CD4-positive, alpha-beta memory T cell (primary cell): ENCODE data around the gene CCNH. TPM values are rescaled to one million over a fixed set of nuclear protein-coding genes. Genes with fewer than 3 reads are reported as not detected.
A peak's percentile ranks its signal among the peaks of the same experiment; 100 is the strongest.

Experiments
- CTCF ChIA-PET: fragments of 350-600 bp; sonication (Branson Sonifier 250); formaldehyde crosslinking; loops from one replicate; lab custom pipeline; 2021; ENCODE audit warnings: inconsistent platforms; ENCODE audit not compliant: partially characterized antibody; lab: Charles Lee
- POLR2A ChIA-PET: fragments of 350-600 bp; sonication (Branson Sonifier 250); formaldehyde crosslinking; loops from one replicate; lab custom pipeline; 2021; ENCODE audit not compliant: partially characterized antibody; lab: Charles Lee
- DNase-seq, 5 donors: peaks; one replicate each; pipeline versions ENCODE4 v3.0.0 to v3.0.0-alpha.2; 2020 to 2022; ENCODE audit warnings: mixed read lengths in 1 of 5
- H3K27ac ChIP-seq: one replicate; pipeline ENCODE4 v1.7.0; 2013; ENCODE audit warnings: low read depth, low read length
- H3K27me3 ChIP-seq: 2 replicates; pipeline ENCODE4 v1.7.0; 2013; ENCODE audit warnings: mild to moderate bottlenecking, low read length, moderate library complexity; ENCODE audit not compliant: insufficient read depth
- H3K36me3 ChIP-seq: 2 replicates; pipeline ENCODE4 v1.7.0; 2013; ENCODE audit warnings: mild to moderate bottlenecking, low read length, moderate library complexity; ENCODE audit not compliant: insufficient read depth
- H3K4me1 ChIP-seq: 2 replicates; pipeline ENCODE4 v1.7.0; 2013; ENCODE audit warnings: mild to moderate bottlenecking, low read length, moderate library complexity; ENCODE audit not compliant: insufficient read depth
- H3K4me3 ChIP-seq, 2 donors: one replicate each; pipeline ENCODE4 v1.7.0; 2013; ENCODE audit warnings: low read length in 2 of 2, mild to moderate bottlenecking in 1 of 2
- H3K9me3 ChIP-seq, 2 donors: one replicate each; pipeline ENCODE4 v1.7.0; 2013; ENCODE audit warnings: low read length in 2 of 2, control low read depth in 1 of 2; ENCODE audit not compliant: control insufficient read depth in 1 of 2
- H3K27ac Mint-ChIP-seq, 7 donors: one replicate each; pipeline ENCODE4 v1.8.0; 2020 to 2021; ENCODE audit warnings: mixed read lengths in 7 of 7, mild to moderate bottlenecking in 6 of 7, inconsistent platforms in 3 of 7, moderate library complexity in 3 of 7
- H3K27me3 Mint-ChIP-seq, 2 donors: one replicate each; pipeline ENCODE4 v1.8.0; 2020 to 2021; ENCODE audit warnings: mixed read lengths in 2 of 2
- H3K36me3 Mint-ChIP-seq, 2 donors: one replicate each; pipeline ENCODE4 v1.8.0; 2020 to 2021; ENCODE audit warnings: mixed read lengths in 2 of 2, inconsistent platforms in 1 of 2, mild to moderate bottlenecking in 1 of 2
- H3K4me1 Mint-ChIP-seq, 4 donors: one replicate each; pipeline ENCODE4 v1.8.0; 2020 to 2021; ENCODE audit warnings: mixed read lengths in 4 of 4, mild to moderate bottlenecking in 1 of 4
- H3K4me3 Mint-ChIP-seq, 8 donors: one replicate each; pipeline ENCODE4 v1.8.0; 2020 to 2021; ENCODE audit warnings: mixed read lengths in 8 of 8, mild to moderate bottlenecking in 7 of 8, moderate library complexity in 6 of 8, inconsistent platforms in 3 of 8
- H3K9me3 Mint-ChIP-seq, 8 donors: one replicate each; pipeline ENCODE4 v1.8.0; 2020 to 2021; ENCODE audit warnings: mixed read lengths in 8 of 8, mild to moderate bottlenecking in 5 of 8, inconsistent platforms in 3 of 8, moderate library complexity in 1 of 8
- intact Hi-C: fragments of 100-400 bp; cut with micrococcal nuclease; formaldehyde crosslinking; loops from one replicate; pipeline ENCODE4 v1.15.1; 2023
- polyA plus RNA-seq, 2 donors: library from polyadenylated mRNA; unstranded; fragments of 300-500 nt; fragmentation: Illumina TruSeq; gene quantifications; one replicate each; pipeline ENCODE4 v1.2.3, GENCODE V29; 2021
- total RNA-seq, 2 experiments: library from RNA; stranded (reverse); gene quantifications; one replicate each; pipeline ENCODE4 v1.2.3, GENCODE V29; 2021

CCNH gene
- total and polyA plus RNA-seq, 4 experiments from 2014 or later, result 54.1 to 98.6 (median 76.1) TPM

DNA sequence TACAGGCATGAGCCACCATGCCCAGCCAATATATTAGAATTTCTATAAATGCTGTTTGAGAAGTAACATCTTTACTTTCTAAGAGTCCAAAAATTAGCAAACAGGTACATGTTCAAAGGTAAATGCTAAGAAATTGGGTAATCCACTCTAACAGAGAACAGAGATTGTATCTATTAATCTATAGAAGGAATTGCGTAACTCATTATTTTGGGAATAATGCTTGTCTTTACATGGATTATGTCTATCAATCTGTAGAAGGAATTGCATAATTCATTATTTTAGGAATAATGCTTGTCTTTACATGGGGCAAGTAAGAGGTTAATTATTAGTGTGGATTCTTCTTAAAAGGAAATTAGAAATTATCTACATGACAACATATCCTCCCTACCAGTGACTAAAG, 30.5 kb downstream of the CCNH start:
- Mint-ChIP-seq H3K9me3 (no peaks in the 10 kb centered on the region), H3K36me3 (peaks cover 28 to 64% of the 10 kb centered on the region in 2 donors), H3K27ac (peak overlapping the region in 1 of 7 donors; percentile 35), H3K4me1 (peaks cover 4 to 18% (median 11%) of the 10 kb centered on the region in 4 donors), H3K27me3 (no peaks in the 10 kb centered on the region), H3K4me3 (no peak overlapping the region)
- H3K27me3 ChIP-seq, result no peaks in the 10 kb centered on the region
- no peak overlapping the region for H3K27ac ChIP-seq
- DNase-seq, result no peak
- ChIA-PET POLR2A (no interaction called here), CTCF (no interaction called here)
- intact Hi-C loops, result no loop called here
- H3K9me3 ChIP-seq, result no peaks in the 10 kb centered on the region
- H3K4me1 ChIP-seq, result no peaks in the 10 kb centered on the region
- no peak overlapping the region for H3K4me3 ChIP-seq
- H3K36me3 ChIP-seq, result peaks cover 33% of the 10 kb centered on the region

DNA sequence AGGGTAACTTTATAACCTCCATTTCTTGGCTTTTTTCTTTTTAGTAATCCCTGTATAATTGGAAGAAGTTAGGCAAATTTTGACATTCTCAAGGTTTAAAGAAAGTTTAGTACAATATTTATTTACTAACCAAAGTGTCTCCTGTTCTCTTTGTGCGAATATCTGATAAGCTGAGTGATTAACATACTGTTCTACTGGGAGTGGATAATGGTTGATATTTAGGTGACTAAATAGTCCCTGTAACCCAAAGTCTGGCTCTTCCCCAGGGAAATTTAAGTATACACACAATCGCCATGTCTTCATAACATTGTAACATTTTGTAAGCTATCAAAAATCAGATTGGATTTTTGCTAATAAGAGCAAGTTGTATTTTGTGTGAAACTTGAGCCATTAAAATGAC, 40.0 kb downstream of the CCNH start:
- Mint-ChIP-seq H3K4me3 (no peak overlapping the region), H3K36me3 (peaks cover 22 to 71% of the 10 kb centered on the region in 2 donors), H3K27me3 (no peaks in the 10 kb centered on the region), H3K9me3 (no peaks in the 10 kb centered on the region), H3K4me1 (peaks cover 0 to 15% (median 2%) of the 10 kb centered on the region in 4 donors), H3K27ac (no peak overlapping the region)
- DNase-seq, result no peak
- H3K27me3 ChIP-seq, result no peaks in the 10 kb centered on the region
- H3K36me3 ChIP-seq, result peaks cover 28% of the 10 kb centered on the region
- H3K4me3 ChIP-seq, result no peak overlapping the region
- no peak overlapping the region for H3K27ac ChIP-seq
- no peaks in the 10 kb centered on the region for H3K9me3 ChIP-seq
- ChIA-PET POLR2A (no interaction called here), CTCF (interaction anchor here (1.3 kb wide), 2 partner anchors 28 to 302 kb away, joined by 3 read pairs; no protein-coding TSS in a partner anchor)
- no peaks in the 10 kb centered on the region for H3K4me1 ChIP-seq
- intact Hi-C loops, result no loop called here

DNA sequence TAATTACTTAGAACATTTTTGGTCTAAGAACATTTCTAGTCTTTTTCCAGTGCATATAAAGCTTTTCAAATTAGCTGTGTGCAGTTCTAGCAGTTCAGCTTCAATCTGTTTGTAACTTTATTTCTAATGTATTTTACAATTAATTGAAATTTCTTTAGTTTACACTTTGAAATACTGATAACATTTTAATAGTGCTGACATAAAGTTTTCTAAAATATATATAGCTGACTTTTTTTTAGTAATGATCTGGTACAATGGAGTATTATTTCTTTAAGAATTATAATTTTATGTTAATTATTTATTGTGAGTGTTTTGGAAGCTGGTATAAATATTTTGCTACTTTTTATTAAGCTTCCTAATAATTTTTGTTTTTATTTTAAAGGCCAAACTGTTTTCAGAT, 43.3 kb downstream of the CCNH start:
- POLR2A ChIA-PET, result no interaction called here
- H3K4me1 ChIP-seq, result no peaks in the 10 kb centered on the region

DNA sequence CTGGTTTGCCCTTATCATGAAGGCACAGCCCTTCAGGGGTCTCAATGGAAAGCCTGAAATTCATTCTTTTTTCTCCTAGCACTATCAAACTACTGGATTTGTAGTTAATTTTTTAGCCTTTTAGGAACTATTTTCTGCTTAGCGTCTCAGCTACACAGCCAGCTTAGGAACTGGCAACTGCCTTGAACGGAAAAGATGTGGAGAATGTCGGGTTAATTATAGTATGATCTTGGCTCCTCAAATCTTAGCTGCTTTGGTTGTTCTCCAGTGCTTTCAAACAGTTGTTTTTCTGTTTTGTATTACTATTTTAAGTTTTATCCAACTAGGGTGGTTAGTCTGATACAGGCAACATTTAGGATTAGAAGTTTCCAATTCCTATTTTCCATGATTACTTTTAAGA, 44.1 kb downstream of the CCNH start:
- Histone ChIP-seq H3K4me3 (no peak overlapping the region), H3K36me3 (peaks cover 13% of the 10 kb centered on the region), H3K4me1 (no peaks in the 10 kb centered on the region), H3K27me3 (no peaks in the 10 kb centered on the region), H3K27ac (no peak overlapping the region), H3K9me3 (no peaks in the 10 kb centered on the region)
- H3K4me1 Mint-ChIP-seq, result peaks cover 4 to 21% (median 11%) of the 10 kb centered on the region in 4 donors
- no peaks in the 10 kb centered on the region for H3K27me3 Mint-ChIP-seq
- ChIA-PET POLR2A (no interaction called here), CTCF (interaction anchor here (0.6 kb wide), 1 partner anchor 452 kb away, joined by 3 read pairs; no protein-coding TSS in a partner anchor)
- no peaks in the 10 kb centered on the region for H3K9me3 Mint-ChIP-seq
- no peak overlapping the region for H3K4me3 Mint-ChIP-seq
- intact Hi-C loops, result no loop called here
- no peak for DNase-seq
- H3K36me3 Mint-ChIP-seq, result peaks cover 25 to 60% of the 10 kb centered on the region in 2 donors
- H3K27ac Mint-ChIP-seq, result peak overlapping the region in 3 of 7 donors; percentile 74 to 81 (median 75)

More for the DNA sequence above, 43.3 kb downstream of the CCNH start:
- H3K4me3 Mint-ChIP-seq, result no peak overlapping the region
- H3K4me3 ChIP-seq, result no peak overlapping the region
- peaks cover 4 to 20% (median 10%) of the 10 kb centered on the region in 4 donors for H3K4me1 Mint-ChIP-seq
- H3K27ac Mint-ChIP-seq, result no peak overlapping the region
- H3K36me3 Mint-ChIP-seq, result peaks cover 24 to 62% of the 10 kb centered on the region in 2 donors
- H3K9me3 Mint-ChIP-seq, result no peaks in the 10 kb centered on the region
- H3K27me3 ChIP-seq, result no peaks in the 10 kb centered on the region
- intact Hi-C loops, result loop anchor here (1.0 kb wide), 1 partner anchor 9 kb away; no protein-coding TSS in a partner anchor
- H3K9me3 ChIP-seq, result no peaks in the 10 kb centered on the region
- DNase-seq, result no peak
- CTCF ChIA-PET, result no interaction called here
- peaks cover 13% of the 10 kb centered on the region for H3K36me3 ChIP-seq
- H3K27ac ChIP-seq, result no peak overlapping the region
- H3K27me3 Mint-ChIP-seq, result no peaks in the 10 kb centered on the region

DNA sequence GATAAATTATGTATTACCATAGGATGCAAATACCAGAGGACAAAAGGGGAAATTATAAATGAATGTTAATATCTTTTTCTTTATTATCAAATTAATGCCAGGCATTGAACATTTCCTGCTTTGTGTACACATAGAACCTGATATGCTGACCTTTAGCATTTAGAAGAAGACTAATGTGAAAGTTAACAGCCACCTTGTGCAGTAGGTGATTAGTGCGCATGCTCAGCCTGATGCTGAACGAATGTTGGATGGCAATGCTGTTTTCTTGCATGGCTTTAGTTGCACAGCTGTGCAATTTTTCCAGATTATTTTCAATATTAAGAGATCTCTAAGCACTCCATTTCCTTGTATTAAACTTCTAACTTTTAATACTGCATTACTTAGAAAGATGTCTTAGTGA, 45.5 kb downstream of the CCNH start:
- Histone ChIP-seq H3K4me3 (no peak overlapping the region), H3K36me3 (peaks cover 10% of the 10 kb centered on the region), H3K27ac (no peak overlapping the region), H3K4me1 (peaks cover 2% of the 10 kb centered on the region), H3K27me3 (no peaks in the 10 kb centered on the region), H3K9me3 (no peaks in the 10 kb centered on the region)
- Mint-ChIP-seq H3K27ac (peak overlapping the region in 2 of 7 donors; percentile 29 to 70), H3K4me1 (peaks cover 4 to 21% (median 11%) of the 10 kb centered on the region in 4 donors), H3K4me3 (peak overlapping the region in 1 of 8 donors; percentile 31), H3K9me3 (no peaks in the 10 kb centered on the region), H3K36me3 (peaks cover 19 to 55% of the 10 kb centered on the region in 2 donors), H3K27me3 (no peaks in the 10 kb centered on the region)
- no peak for DNase-seq
- intact Hi-C loops, result no loop called here
- POLR2A ChIA-PET, result no interaction called here
- CTCF ChIA-PET, result no interaction called here

DNA sequence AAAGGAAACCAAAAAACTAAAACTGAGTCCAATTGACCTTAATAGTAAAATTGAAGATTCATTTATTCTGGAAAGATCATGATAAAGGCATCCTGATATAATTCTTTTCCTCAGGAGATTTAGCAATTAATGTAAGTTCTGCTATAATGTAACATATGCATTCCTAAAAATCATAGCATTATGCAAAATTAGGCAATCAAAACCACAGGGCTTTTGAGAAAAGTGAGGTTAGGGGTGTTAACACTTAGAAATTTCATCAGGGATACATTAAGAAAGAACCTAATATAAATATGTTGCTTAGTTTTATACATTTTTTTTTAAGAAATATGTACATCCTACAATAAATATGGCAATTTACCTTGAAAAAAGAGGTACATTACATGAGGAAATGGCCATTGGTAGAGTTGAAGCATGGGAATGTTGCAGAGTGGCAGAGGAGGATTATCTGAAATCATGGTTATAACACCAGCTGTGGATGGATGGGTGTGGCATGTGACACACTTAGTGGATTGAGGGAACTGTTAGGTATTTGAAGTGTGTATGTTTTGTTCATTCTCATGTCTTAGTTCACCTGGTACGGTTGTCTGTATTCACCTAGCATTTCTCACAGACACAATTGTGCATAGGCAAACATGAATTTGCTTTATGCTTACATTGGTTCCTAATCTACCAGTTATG, 51.1 kb downstream of the CCNH start:
- intact Hi-C loops, result no loop called here
- peaks cover 11% of the 10 kb centered on the region for H3K4me1 ChIP-seq
- ChIA-PET CTCF (no interaction called here), POLR2A (interaction anchor here (1.4 kb wide), 1 partner anchor 93 kb away, joined by 3 read pairs; no protein-coding TSS in a partner anchor)
- no peak overlapping the region for H3K4me3 ChIP-seq
- peaks cover 15 to 25% (median 21%) of the 10 kb centered on the region in 4 donors for H3K4me1 Mint-ChIP-seq
- peak overlapping the region in 1 of 8 donors; percentile 23 for H3K4me3 Mint-ChIP-seq
- H3K9me3 Mint-ChIP-seq, result no peaks in the 10 kb centered on the region
- H3K36me3 ChIP-seq, result peaks cover 9% of the 10 kb centered on the region
- peak overlapping the region in 3 of 7 donors; percentile 15 to 53 (median 39) for H3K27ac Mint-ChIP-seq
- peaks cover 26 to 55% of the 10 kb centered on the region in 2 donors for H3K36me3 Mint-ChIP-seq
- no peaks in the 10 kb centered on the region for H3K27me3 Mint-ChIP-seq
- DNase-seq, result no peak
- no peak overlapping the region for H3K27ac ChIP-seq
- H3K9me3 ChIP-seq, result no peaks in the 10 kb centered on the region
- H3K27me3 ChIP-seq, result no peaks in the 10 kb centered on the region

DNA sequence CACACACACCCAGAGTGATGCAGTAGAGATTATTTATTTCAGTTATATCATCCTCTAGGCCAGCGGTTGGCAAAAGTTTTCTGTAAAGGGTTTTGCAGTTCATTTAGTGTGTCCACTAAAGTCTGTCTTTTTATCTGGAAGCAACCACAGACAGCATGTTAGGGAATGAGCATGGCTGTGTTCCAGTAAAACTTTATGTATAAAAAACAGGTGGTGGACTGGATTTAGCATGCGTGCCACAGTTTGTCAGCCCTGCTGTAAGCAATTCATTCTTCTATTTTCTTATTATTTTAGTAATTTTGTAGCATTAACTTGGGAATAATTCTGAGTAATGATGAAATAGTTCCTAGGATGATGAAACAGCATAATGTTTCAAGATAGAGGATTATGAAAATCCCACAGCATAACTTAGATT, 51.7 kb downstream of the CCNH start:
- no peaks in the 10 kb centered on the region for H3K9me3 ChIP-seq
- ChIA-PET POLR2A (no interaction called here), CTCF (no interaction called here)
- peaks cover 9% of the 10 kb centered on the region for H3K36me3 ChIP-seq
- Mint-ChIP-seq H3K36me3 (peaks cover 25 to 51% of the 10 kb centered on the region in 2 donors), H3K4me1 (peaks cover 11 to 22% (median 17%) of the 10 kb centered on the region in 4 donors), H3K27ac (peak overlapping the region in 1 of 7 donors; percentile 18), H3K27me3 (no peaks in the 10 kb centered on the region), H3K4me3 (no peak overlapping the region), H3K9me3 (no peaks in the 10 kb centered on the region)
- H3K4me1 ChIP-seq, result peaks cover 11% of the 10 kb centered on the region
- no peak for DNase-seq
- no peak overlapping the region for H3K4me3 ChIP-seq
- intact Hi-C loops, result no loop called here
- H3K27ac ChIP-seq, result no peak overlapping the region
- no peaks in the 10 kb centered on the region for H3K27me3 ChIP-seq
